ENCODE results near the gene NEFH. TPM values are rescaled to one million over a fixed set of nuclear protein-coding genes. Genes with fewer than 3 reads are reported as not detected.

The NEFH gene
- 10 to 100 TPM in 8 of 9 donors, 1 to 10 TPM in 1; 6.8 to 35.6 (median 21.7) TPM for total RNA-seq
- 10 to 100 TPM; 11.9 to 81.1 (median 19.5) TPM for polyA plus RNA-seq
- long read RNA-seq, donor 1, transcript NEFH-201 (4 exons, 3,783 nt): major isoform, 16 of 22 reads
- long read RNA-seq, donor 1, partial matches to known transcripts: 6 of 22 reads
- long read RNA-seq, donor 1, other reads (novel, unspliced or antisense): 0 of 22 reads
- long read RNA-seq, donor 2, partial matches to known transcripts: 0 of 3 reads
- long read RNA-seq, donor 2, other reads (novel, unspliced or antisense): 0 of 3 reads
- long read RNA-seq, donor 3, partial matches to known transcripts: 0 of 4 reads
- long read RNA-seq, donor 3, other reads (novel, unspliced or antisense): 0 of 4 reads
- long read RNA-seq, donor 4, transcript NEFH-201 (4 exons, 3,783 nt): major isoform, 16 of 18 reads
- long read RNA-seq, donor 4, partial matches to known transcripts: 0 of 18 reads
- long read RNA-seq, donor 4, other reads (novel, unspliced or antisense): 2 of 18 reads
- long read RNA-seq, donor 5, transcript NEFH-201 (4 exons, 3,783 nt): major isoform, 75 of 88 reads
- long read RNA-seq, donor 5, partial matches to known transcripts: 11 of 88 reads
- long read RNA-seq, donor 5, other reads (novel, unspliced or antisense): 2 of 88 reads
- long read RNA-seq, donor 6, transcript NEFH-201 (4 exons, 3,783 nt): major isoform, 21 of 28 reads
- long read RNA-seq, donor 6, partial matches to known transcripts: 2 of 28 reads
- long read RNA-seq, donor 6, other reads (novel, unspliced or antisense): 5 of 28 reads
- long read RNA-seq, donor 7, transcript NEFH-201 (4 exons, 3,783 nt): major isoform, 7 of 7 reads
- long read RNA-seq, donor 7, partial matches to known transcripts: 0 of 7 reads
- long read RNA-seq, donor 7, other reads (novel, unspliced or antisense): 0 of 7 reads
- long read RNA-seq, donor 8, transcript NEFH-201 (4 exons, 3,783 nt): major isoform, 8 of 8 reads
- long read RNA-seq, donor 8, partial matches to known transcripts: 0 of 8 reads
- long read RNA-seq, donor 8, other reads (novel, unspliced or antisense): 0 of 8 reads
- long read RNA-seq, donor 9, partial matches to known transcripts: 0 of 4 reads
- long read RNA-seq, donor 9, other reads (novel, unspliced or antisense): 0 of 4 reads
- long read RNA-seq, donor 10, partial matches to known transcripts: 0 of 4 reads
- long read RNA-seq, donor 10, other reads (novel, unspliced or antisense): 0 of 4 reads

GRCh38 chr22:29479417-29480261, at the start of gene NEFH:
NEFH (plus strand) TSS chr22:29480218; CDS start chr22:29480263, 45 bp downstream.
- Histone ChIP-seq H3K4me1 (replicated peaks in 1 of 2) (peaks cover 42 to 46% of the 10 kb centered on the region in 2 donors), H3K27me3 (no peaks in the 10 kb centered on the region), H3K27ac (peak within 1 kb of the TSS in 4 of 5 donors; percentile 74 to 92 (median 84)), H3K9me3 (replicated peaks in 1 of 3) (no peaks in the 10 kb centered on the region), H3K36me3 (replicated peaks in 1 of 2) (peaks cover 0 to 3% of the 10 kb centered on the region in 2 donors), H3K4me3 (peak within 1 kb of the TSS in 2 of 4 donors; percentile 4 to 51)
- intact Hi-C loops (cut with DNase I): no loop called here
- TF ChIP-seq CTCF (IDR thresholded peaks at IDR 0.05): no peak
- peak; percentile 26 to 85 for TF ChIP-seq POLR2A (IDR thresholded peaks at IDR 0.05)
- 19 to 34% (median 20%) methylated on average over 33 to 48 of the region's 48 CpGs for WGBS, 4 donors
- DNase-seq: peak in 3 of 7 donors; percentile 30 to 74 (median 38)

GRCh38 chr22:29431986-29432385, 48.0 kb upstream of the NEFH start:
- Histone ChIP-seq H3K4me1 (replicated peaks in 1 of 2) (no peaks in the 10 kb centered on the region), H3K27me3 (no peaks in the 10 kb centered on the region), H3K36me3 (replicated peaks in 1 of 2) (no peaks in the 10 kb centered on the region), H3K27ac (no peak overlapping the region), H3K9me3 (replicated peaks in 1 of 3) (no peaks in the 10 kb centered on the region), H3K4me3 (no peak overlapping the region)
- no peak for TF ChIP-seq POLR2A (IDR thresholded peaks at IDR 0.05)
- intact Hi-C loops (cut with DNase I): no loop called here
- no peak for DNase-seq
- 57 to 83% (median 81%) methylated on average over 5 of the region's 5 CpGs for WGBS, 4 donors

GRCh38 chr22:29433856-29434255, 46.2 kb upstream of the NEFH start:
- Histone ChIP-seq H3K27me3 (no peaks in the 10 kb centered on the region), H3K4me1 (replicated peaks in 1 of 2) (no peaks in the 10 kb centered on the region), H3K36me3 (replicated peaks in 1 of 2) (no peaks in the 10 kb centered on the region), H3K27ac (no peak overlapping the region), H3K4me3 (no peak overlapping the region), H3K9me3 (replicated peaks in 1 of 3) (no peaks in the 10 kb centered on the region)
- TF ChIP-seq CTCF (IDR thresholded peaks at IDR 0.05) (no peak), POLR2A (IDR thresholded peaks at IDR 0.05) (no peak)
- 87 to 98% (median 95%) methylated on average over 3 of the region's 3 CpGs for WGBS, 4 donors
- intact Hi-C loops (cut with DNase I): no loop called here
- no peak for DNase-seq

GRCh38 chr22:29434288-29434687, 45.7 kb upstream of the NEFH start:
- no peak for DNase-seq
- Histone ChIP-seq H3K4me1 (replicated peaks in 1 of 2) (no peaks in the 10 kb centered on the region), H3K36me3 (replicated peaks in 1 of 2) (no peaks in the 10 kb centered on the region), H3K27me3 (no peaks in the 10 kb centered on the region), H3K9me3 (replicated peaks in 1 of 3) (no peaks in the 10 kb centered on the region), H3K27ac (no peak overlapping the region), H3K4me3 (no peak overlapping the region)
- no peak for TF ChIP-seq CTCF (IDR thresholded peaks at IDR 0.05)
- TF ChIP-seq POLR2A (IDR thresholded peaks at IDR 0.05): no peak
- intact Hi-C loops (cut with DNase I): no loop called here
- WGBS, 4 donors: 86 to 91% (median 88%) methylated on average over 7 of the region's 7 CpGs
